ENCODE data around the gene CRK.

DNA sequence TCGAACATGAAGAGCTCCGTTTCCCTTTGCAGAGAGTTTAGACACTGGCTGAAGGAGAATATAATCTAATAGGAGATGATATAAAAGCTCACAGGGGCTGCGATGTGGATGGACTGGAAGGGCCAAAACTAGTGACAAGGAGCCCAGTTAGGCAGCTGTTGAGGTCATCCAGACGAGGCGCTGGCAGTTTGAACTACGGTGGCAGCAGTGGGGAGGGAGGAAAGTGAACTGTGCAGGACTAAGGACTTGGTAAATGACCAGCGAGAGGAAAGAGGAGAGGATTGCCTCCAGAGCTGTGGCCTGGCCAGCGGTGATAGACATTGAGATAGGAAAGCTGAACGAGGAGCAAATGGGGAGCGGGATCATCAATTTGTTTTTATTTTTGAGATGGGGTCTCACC lies 41.4 kb downstream of the CRK start:
- TF ChIP-seq, protein P1, sequence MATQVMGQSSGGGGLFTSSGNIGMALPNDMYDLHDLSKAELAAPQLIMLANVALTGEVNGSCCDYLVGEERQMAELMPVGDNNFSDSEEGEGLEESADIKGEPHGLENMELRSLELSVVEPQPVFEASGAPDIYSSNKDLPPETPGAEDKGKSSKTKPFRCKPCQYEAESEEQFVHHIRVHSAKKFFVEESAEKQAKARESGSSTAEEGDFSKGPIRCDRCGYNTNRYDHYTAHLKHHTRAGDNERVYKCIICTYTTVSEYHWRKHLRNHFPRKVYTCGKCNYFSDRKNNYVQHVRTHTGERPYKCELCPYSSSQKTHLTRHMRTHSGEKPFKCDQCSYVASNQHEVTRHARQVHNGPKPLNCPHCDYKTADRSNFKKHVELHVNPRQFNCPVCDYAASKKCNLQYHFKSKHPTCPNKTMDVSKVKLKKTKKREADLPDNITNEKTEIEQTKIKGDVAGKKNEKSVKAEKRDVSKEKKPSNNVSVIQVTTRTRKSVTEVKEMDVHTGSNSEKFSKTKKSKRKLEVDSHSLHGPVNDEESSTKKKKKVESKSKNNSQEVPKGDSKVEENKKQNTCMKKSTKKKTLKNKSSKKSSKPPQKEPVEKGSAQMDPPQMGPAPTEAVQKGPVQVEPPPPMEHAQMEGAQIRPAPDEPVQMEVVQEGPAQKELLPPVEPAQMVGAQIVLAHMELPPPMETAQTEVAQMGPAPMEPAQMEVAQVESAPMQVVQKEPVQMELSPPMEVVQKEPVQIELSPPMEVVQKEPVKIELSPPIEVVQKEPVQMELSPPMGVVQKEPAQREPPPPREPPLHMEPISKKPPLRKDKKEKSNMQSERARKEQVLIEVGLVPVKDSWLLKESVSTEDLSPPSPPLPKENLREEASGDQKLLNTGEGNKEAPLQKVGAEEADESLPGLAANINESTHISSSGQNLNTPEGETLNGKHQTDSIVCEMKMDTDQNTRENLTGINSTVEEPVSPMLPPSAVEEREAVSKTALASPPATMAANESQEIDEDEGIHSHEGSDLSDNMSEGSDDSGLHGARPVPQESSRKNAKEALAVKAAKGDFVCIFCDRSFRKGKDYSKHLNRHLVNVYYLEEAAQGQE (IDR thresholded peaks at IDR 0.05; ENCODE audit: low read depth): no peak
- TF ChIP-seq EP300 (IDR thresholded peaks at IDR 0.05; ENCODE audit: borderline replicate concordance) (no peak), CREB1 (IDR thresholded peaks at IDR 0.05; ENCODE audit: low read depth) (no peak), CEBPB (IDR thresholded peaks at IDR 0.05) (no peak), USF1 (IDR thresholded peaks at IDR 0.05) (no peak), RAD21 (IDR thresholded peaks at IDR 0.05; ENCODE audit: low read depth) (no peak), YY1 (IDR thresholded peaks at IDR 0.05; ENCODE audit: low read depth) (no peak), TEAD4 (IDR thresholded peaks at IDR 0.05) (no peak)

Data from Ishikawa (cell line).